Mesothelial cell of epicardium (in vitro differentiated cells): ENCODE data around the gene KHDRBS2. TPM values are rescaled to one million over a fixed set of nuclear protein-coding genes. Genes with fewer than 3 reads are reported as not detected.

Experiments
- DNase-seq, 2 experiments: peaks; one replicate each; pipeline ENCODE4 v3.0.0; 2021; ENCODE audit warnings: low spot score in 2 of 2; ENCODE audit not compliant: unreplicated experiment in 2 of 2
- H3K27ac Mint-ChIP-seq: 2 replicates; pipeline ENCODE4 v1.8.0; 2021; ENCODE audit warnings: mixed read lengths
- H3K27me3 Mint-ChIP-seq: 2 replicates; pipeline ENCODE4 v1.8.0; 2021; ENCODE audit warnings: low read depth, mixed read lengths
- H3K36me3 Mint-ChIP-seq: 2 replicates; pipeline ENCODE4 v1.8.0; 2021; ENCODE audit warnings: mixed read lengths
- H3K4me1 Mint-ChIP-seq: 2 replicates; pipeline ENCODE4 v1.8.0; 2021; ENCODE audit warnings: mixed read lengths
- H3K4me3 Mint-ChIP-seq: 2 replicates; pipeline ENCODE4 v1.8.0; 2021; ENCODE audit warnings: mild to moderate bottlenecking, moderate library complexity, mixed read lengths
- H3K9me3 Mint-ChIP-seq: 2 replicates; pipeline ENCODE4 v1.8.0; 2021; ENCODE audit warnings: mixed read lengths
- total RNA-seq: library from RNA; stranded (reverse); gene quantifications from 3 replicates; pipeline ENCODE4 v1.2.1, GENCODE V29; 2021
- TF ChIP-seq, protein P1 (sequence below): fragments of 200-600 bp; sonication (generic); IDR thresholded peaks from one replicate; pipeline ENCODE4 v1.5.0; 2021; ENCODE audit warnings: antibody characterized with exemption; ENCODE audit not compliant: unreplicated experiment

KHDRBS2 gene
- total RNA-seq, 1 donor from 2014 or later, result 1.6 TPM

DNA sequence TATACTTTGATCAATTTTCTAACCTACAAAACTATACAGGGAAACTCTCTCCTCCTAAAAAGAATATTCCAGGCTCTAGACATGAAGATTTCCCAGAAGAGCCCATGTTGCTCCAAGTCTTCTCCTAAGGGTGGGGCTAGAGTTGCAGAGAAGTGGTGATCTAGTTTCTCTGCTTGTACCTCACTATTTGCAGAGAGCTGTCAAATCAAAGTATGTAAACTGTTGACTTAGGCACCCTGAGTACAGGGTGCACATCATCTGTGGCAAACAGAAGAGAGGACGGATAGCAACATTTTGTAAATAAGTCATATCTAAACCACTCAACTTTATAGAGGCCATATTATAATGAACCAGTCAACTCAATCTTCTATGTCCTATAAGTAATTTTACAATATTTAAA lies 250.1 kb downstream of the KHDRBS2 start:
- Mint-ChIP-seq H3K4me3 (no peak overlapping the region), H3K27me3 (no peaks in the 10 kb centered on the region), H3K4me1 (no peaks in the 10 kb centered on the region), H3K9me3 (peaks cover 26% of the 10 kb centered on the region), H3K27ac (no peak overlapping the region), H3K36me3 (peaks cover 1% of the 10 kb centered on the region)
- DNase-seq, result no peak
- TF ChIP-seq, protein P1, sequence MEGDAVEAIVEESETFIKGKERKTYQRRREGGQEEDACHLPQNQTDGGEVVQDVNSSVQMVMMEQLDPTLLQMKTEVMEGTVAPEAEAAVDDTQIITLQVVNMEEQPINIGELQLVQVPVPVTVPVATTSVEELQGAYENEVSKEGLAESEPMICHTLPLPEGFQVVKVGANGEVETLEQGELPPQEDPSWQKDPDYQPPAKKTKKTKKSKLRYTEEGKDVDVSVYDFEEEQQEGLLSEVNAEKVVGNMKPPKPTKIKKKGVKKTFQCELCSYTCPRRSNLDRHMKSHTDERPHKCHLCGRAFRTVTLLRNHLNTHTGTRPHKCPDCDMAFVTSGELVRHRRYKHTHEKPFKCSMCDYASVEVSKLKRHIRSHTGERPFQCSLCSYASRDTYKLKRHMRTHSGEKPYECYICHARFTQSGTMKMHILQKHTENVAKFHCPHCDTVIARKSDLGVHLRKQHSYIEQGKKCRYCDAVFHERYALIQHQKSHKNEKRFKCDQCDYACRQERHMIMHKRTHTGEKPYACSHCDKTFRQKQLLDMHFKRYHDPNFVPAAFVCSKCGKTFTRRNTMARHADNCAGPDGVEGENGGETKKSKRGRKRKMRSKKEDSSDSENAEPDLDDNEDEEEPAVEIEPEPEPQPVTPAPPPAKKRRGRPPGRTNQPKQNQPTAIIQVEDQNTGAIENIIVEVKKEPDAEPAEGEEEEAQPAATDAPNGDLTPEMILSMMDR, result no peak

- Mint-ChIP-seq H3K9me3 (peaks cover 5% of the 10 kb centered on the region), H3K4me1 (no peaks in the 10 kb centered on the region), H3K27ac (no peak overlapping the region), H3K27me3 (no peaks in the 10 kb centered on the region), H3K4me3 (no peak overlapping the region), H3K36me3 (peaks cover 1% of the 10 kb centered on the region)
- TF ChIP-seq, protein P1, result no peak
- no peak for DNase-seq
Measured at GRCh38 chr6:62013719-62014118, 272.3 kb downstream of the KHDRBS2 start.

- TF ChIP-seq, protein P1, result no peak
- Mint-ChIP-seq H3K9me3 (peaks cover 8% of the 10 kb centered on the region), H3K4me1 (no peaks in the 10 kb centered on the region), H3K27ac (no peak overlapping the region), H3K4me3 (no peak overlapping the region), H3K27me3 (no peaks in the 10 kb centered on the region), H3K36me3 (peaks cover 3% of the 10 kb centered on the region)
- no peak for DNase-seq
Measured at GRCh38 chr6:62009445-62009844, 276.6 kb downstream of the KHDRBS2 start.

DNA sequence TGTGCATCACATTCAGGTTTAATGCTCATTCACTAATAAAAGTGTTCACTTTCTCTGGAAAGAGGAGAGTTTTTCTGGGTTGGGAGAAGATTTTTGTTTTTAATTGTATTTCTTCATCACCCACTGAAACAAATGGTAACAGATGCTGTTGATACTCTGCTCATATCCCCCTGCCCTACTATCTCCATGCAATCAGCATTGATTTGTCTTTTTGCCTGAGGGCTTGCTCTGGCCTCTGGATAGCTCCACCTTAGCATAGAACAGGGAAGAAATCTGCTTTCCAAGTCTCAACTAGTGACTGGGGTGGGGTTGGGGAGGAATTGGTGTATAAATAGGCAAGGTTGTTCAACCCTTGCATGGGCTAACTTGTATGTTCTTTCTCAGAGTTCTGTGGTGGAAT lies 296.4 kb downstream of the KHDRBS2 start:
- TF ChIP-seq, protein P1, result no peak
- H3K4me1 Mint-ChIP-seq, result peaks cover 5% of the 10 kb centered on the region
- H3K36me3 Mint-ChIP-seq, result no peaks in the 10 kb centered on the region
- H3K27me3 Mint-ChIP-seq, result no peaks in the 10 kb centered on the region
- no peak for DNase-seq
- H3K4me3 Mint-ChIP-seq, result no peak overlapping the region
- H3K9me3 Mint-ChIP-seq, result peaks cover 5% of the 10 kb centered on the region
- H3K27ac Mint-ChIP-seq, result no peak overlapping the region

- no peak overlapping the region for H3K27ac Mint-ChIP-seq
- H3K27me3 Mint-ChIP-seq, result no peaks in the 10 kb centered on the region
- H3K9me3 Mint-ChIP-seq, result no peaks in the 10 kb centered on the region
- no peak for DNase-seq
- TF ChIP-seq, protein P1, result no peak
- H3K4me1 Mint-ChIP-seq, result no peaks in the 10 kb centered on the region
- H3K36me3 Mint-ChIP-seq, result no peaks in the 10 kb centered on the region
- no peak overlapping the region for H3K4me3 Mint-ChIP-seq
Measured at GRCh38 chr6:61980622-61981021, 305.4 kb downstream of the KHDRBS2 start.

DNA sequence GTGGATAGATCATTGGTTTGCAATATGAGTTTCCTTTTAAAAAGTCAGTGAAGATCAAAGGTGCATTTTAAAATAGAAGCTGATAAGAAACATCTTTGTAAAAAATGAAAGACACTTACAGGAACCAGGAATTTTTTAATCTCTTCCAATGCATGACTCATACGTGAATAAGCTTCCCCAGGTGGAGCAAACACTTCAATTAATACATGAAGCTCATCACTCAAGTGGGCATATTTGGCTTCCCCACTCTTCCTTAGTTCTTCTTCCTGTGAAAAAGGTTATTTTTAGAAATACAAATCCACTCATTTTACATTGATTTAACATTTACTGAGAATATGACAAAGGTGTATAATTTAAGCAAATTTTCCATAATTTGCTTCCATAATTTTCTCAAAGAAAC lies 308.1 kb downstream of the KHDRBS2 start:
- TF ChIP-seq, protein P1, result no peak
- Mint-ChIP-seq H3K36me3 (no peaks in the 10 kb centered on the region), H3K4me1 (no peaks in the 10 kb centered on the region), H3K27ac (no peak overlapping the region), H3K9me3 (no peaks in the 10 kb centered on the region), H3K27me3 (no peaks in the 10 kb centered on the region), H3K4me3 (no peak overlapping the region)
- no peak for DNase-seq
